Adrenal gland (tissue), 12 donors: ENCODE data around the gene FSTL5. TPM values are rescaled to one million over a fixed set of nuclear protein-coding genes. Genes with fewer than 3 reads are reported as not detected.

Experiments
- DNase-seq, 7 donors: peaks; one replicate each; pipeline ENCODE4 v3.0.0-alpha.2; 2019 to 2020
- H3K27ac ChIP-seq, 5 donors: fragments of 200-600 bp; sonication (generic) in 4 of 5; 1 replicate in 3 of 5; 2 replicates in 2 of 5; pipeline versions ENCODE4 v1.5.1 to v1.8.0; 2016 to 2020; ENCODE audit warnings: mild to moderate bottlenecking in 1 of 5
- H3K27me3 ChIP-seq: fragments of 200-600 bp; 2 replicates; pipeline ENCODE4 v1.8.0; 2021
- H3K36me3 ChIP-seq, 2 donors: fragments of 200-600 bp; replicated peaks in 1 of 2; 1 replicate in 1 of 2; 2 replicates in 1 of 2; pipeline versions ENCODE4 v1.5.1 to v1.8.0; 2018 to 2022
- H3K4me1 ChIP-seq, 2 donors: fragments of 200-600 bp; replicated peaks in 1 of 2; 1 replicate in 1 of 2; 2 replicates in 1 of 2; pipeline versions ENCODE4 v1.5.1 to v1.8.0; 2018 to 2021
- H3K4me3 ChIP-seq, 4 donors: fragments of 200-600 bp; sonication (generic) in 3 of 4; one replicate each; pipeline ENCODE4 v1.5.1; 2016 to 2018
- H3K9me3 ChIP-seq, 3 donors: fragments of 200-600 bp; sonication (generic) in 1 of 3; replicated peaks in 1 of 3; 1 replicate in 2 of 3; 2 replicates in 1 of 3; pipeline versions ENCODE4 v1.5.1 to v1.8.0; 2016 to 2021
- CTCF ChIP-seq, 6 experiments: fragments of 450-650 bp in 4 of 6; fragments of 200-600 bp in 2 of 6; sonication (generic) in 1 of 6; IDR thresholded peaks; 1 replicate in 5 of 6; 2 replicates in 1 of 6; pipeline versions ENCODE4 v1.5.1 to v1.8.0; 2016 to 2021; ENCODE audit warnings: antibody characterized with exemption in 6 of 6, mild to moderate bottlenecking in 2 of 6, moderate library complexity in 1 of 6
- POLR2A ChIP-seq, 2 donors: fragments of 450-650 bp; IDR thresholded peaks; one replicate each; pipeline ENCODE4 v1.6.1; 2017; ENCODE audit warnings: antibody characterized with exemption in 2 of 2, mild to moderate bottlenecking in 2 of 2, moderate library complexity in 1 of 2
- WGBS, 4 donors: extraction: QIAGEN DNeasy Blood & Tissue Kit in 2 of 4; methylation state at CpG; one replicate each; pipeline versions ENCODE4 v1.1.5 to v1.1.7; 2013 to 2017; 5-methylcytosine and 5-hydroxymethylcytosine counted together
- intact Hi-C, 2 donors: fragments of 100-400 bp; cut with DNase I; formaldehyde crosslinking; loops; one replicate each; pipeline versions ENCODE4 v1.14.1 to v1.15.0; 2022 to 2023
- polyA plus RNA-seq, 3 donors: library from polyadenylated mRNA; stranded (reverse); fragments of 200-250 nt in 2 of 3; fragments of 350-450 nt in 1 of 3; fragmentation: Illumina TruSeq in 1 of 3; extraction: RNeasy Lipid Tissue Mini Kit (QIAGEN cat#74804) in 1 of 3; gene quantifications; one replicate each; pipeline ENCODE4 v1.2.3, GENCODE V29; 2013 to 2014
- total RNA-seq, 9 donors: library from RNA; depleted of rRNA in 4 of 9; stranded (reverse); fragments of >200 nt in 4 of 9; fragments of 120-200 nt in 1 of 9; fragmentation: NEBNext Ultra II Directional in 1 of 9; extraction: Animal tissue kit (Norgen Biotek cat#: 25700) in 1 of 9; gene quantifications; one replicate each; pipeline versions ENCODE4 v1.1.0 to v1.2.4, GENCODE V29; 2013 to 2023
- donor health status: healthy with polysubstance abuse.
- donor health status: Bipolar disorder and iron deficiency.
- donor health status: DM: yes; HTN: yes; CAD: no.
- donor health status: DM: no; HTN: no; CAD: no.
- donor health status: DM: no; HTN: no; CAD: no.
- donor health status: DM: yes; HTN: yes; CAD: no.

The FSTL5 gene
- total and polyA plus RNA-seq, 12 donors: 0.10 to 7.7 (median 0.64) TPM; not detected in 3

GRCh38 chr4:162170509-162170908, 6.7 kb upstream of the FSTL5 start:
- Histone ChIP-seq H3K36me3 (no peaks in the 10 kb centered on the region), H3K9me3 (no peaks in the 10 kb centered on the region), H3K4me3 (no peak overlapping the region), H3K27me3 (no peaks in the 10 kb centered on the region), H3K4me1 (no peaks in the 10 kb centered on the region), H3K27ac (no peak overlapping the region)
- WGBS, 4 donors: 36 to 51% (median 49%) methylated on average over 3 of the region's 3 CpGs
- DNase-seq: no peak
- no peak for TF ChIP-seq POLR2A (IDR thresholded peaks at IDR 0.05)
- intact Hi-C loops: no loop called here

GRCh38 chr4:162164906-162165510, 1.2 kb upstream of the FSTL5 start:
- Histone ChIP-seq H3K4me1 (peaks cover 5 to 12% of the 10 kb centered on the region in 2 donors), H3K27me3 (no peaks in the 10 kb centered on the region), H3K4me3 (no peak overlapping the region), H3K36me3 (no peaks in the 10 kb centered on the region), H3K9me3 (no peaks in the 10 kb centered on the region), H3K27ac (no peak overlapping the region)
- TF ChIP-seq POLR2A (IDR thresholded peaks at IDR 0.05) (no peak), CTCF (IDR thresholded peaks at IDR 0.05) (no peak)
- DNase-seq: no peak
- intact Hi-C loops: no loop called here

GRCh38 chr4:162162672-162163071, 1.1 kb downstream of the FSTL5 start:
- no peaks in the 10 kb centered on the region for H3K27me3 ChIP-seq
- WGBS, 4 donors: 43 to 55% (median 47%) methylated on average over 2 of the region's 2 CpGs
- no peaks in the 10 kb centered on the region for H3K36me3 ChIP-seq
- intact Hi-C loops: no loop called here
- no peaks in the 10 kb centered on the region for H3K9me3 ChIP-seq
- H3K4me1 ChIP-seq: peaks cover 5 to 12% of the 10 kb centered on the region in 2 donors
- DNase-seq: no peak
- TF ChIP-seq CTCF (IDR thresholded peaks at IDR 0.05) (no peak), POLR2A (IDR thresholded peaks at IDR 0.05) (no peak)
- no peak overlapping the region for H3K27ac ChIP-seq
- H3K4me3 ChIP-seq: no peak overlapping the region

GRCh38 chr4:162157241-162157640, 6.6 kb downstream of the FSTL5 start:
- no peak overlapping the region for H3K27ac ChIP-seq
- no peak overlapping the region for H3K4me3 ChIP-seq
- DNase-seq: no peak
- TF ChIP-seq POLR2A (IDR thresholded peaks at IDR 0.05) (no peak), CTCF (IDR thresholded peaks at IDR 0.05) (no peak)
- no peaks in the 10 kb centered on the region for H3K4me1 ChIP-seq
- no peaks in the 10 kb centered on the region for H3K9me3 ChIP-seq
- WGBS, 4 donors: 60 to 83% (median 71%) methylated on average over 2 of the region's 2 CpGs
- no peaks in the 10 kb centered on the region for H3K27me3 ChIP-seq
- intact Hi-C loops: no loop called here
- no peaks in the 10 kb centered on the region for H3K36me3 ChIP-seq

GRCh38 chr4:162154862-162155540, 8.8 kb downstream of the FSTL5 start:
- no peaks in the 10 kb centered on the region for H3K27me3 ChIP-seq
- H3K9me3 ChIP-seq: no peaks in the 10 kb centered on the region
- TF ChIP-seq POLR2A (IDR thresholded peaks at IDR 0.05) (no peak), CTCF (IDR thresholded peaks at IDR 0.05) (no peak)
- no peak for DNase-seq
- intact Hi-C loops: no loop called here
- no peaks in the 10 kb centered on the region for H3K36me3 ChIP-seq
- no peak overlapping the region for H3K4me3 ChIP-seq
- no peaks in the 10 kb centered on the region for H3K4me1 ChIP-seq
- no peak overlapping the region for H3K27ac ChIP-seq
- WGBS, 4 donors: 58 to 71% (median 69%) methylated on average over 7 of the region's 7 CpGs
